ENCODE data around the gene MRAP2. TPM values are rescaled to one million over a fixed set of nuclear protein-coding genes. Genes with fewer than 3 reads are reported as not detected.

MRAP2 gene
- total RNA-seq, 1 donor from 2014 or later, result 0.74 TPM

DNA sequence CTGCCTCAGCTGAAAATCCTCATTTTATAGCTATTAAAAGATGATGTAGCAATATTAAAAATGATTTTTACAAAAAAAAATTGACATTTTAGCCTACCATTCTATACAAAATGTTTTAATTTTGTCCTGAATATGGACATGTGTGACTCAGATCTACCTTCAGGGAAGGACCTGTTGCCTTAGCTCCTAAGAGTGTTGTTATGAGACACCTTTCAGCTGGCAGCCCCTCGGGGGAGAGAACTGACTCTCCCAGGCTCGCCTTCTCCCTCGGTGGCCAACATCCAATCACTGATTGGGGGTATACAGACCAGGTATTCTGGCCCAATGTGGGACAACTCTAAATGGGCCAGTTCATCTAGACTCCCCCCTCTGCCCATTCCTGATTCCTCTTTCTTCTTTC is 32.5 kb upstream of the MRAP2 start:
- H3K4me3 ChIP-seq, result no peak overlapping the region
- DNase-seq (no peak), ATAC-seq (no peak)
- H3K27ac ChIP-seq, result no peak overlapping the region
- intact Hi-C loops (cut with DNase I), result no loop called here
- H3K4me1 ChIP-seq, result no peaks in the 10 kb centered on the region
- no peaks in the 10 kb centered on the region for H3K36me3 ChIP-seq
- no peaks in the 10 kb centered on the region for H3K9me3 ChIP-seq
- TF ChIP-seq, protein P1, sequence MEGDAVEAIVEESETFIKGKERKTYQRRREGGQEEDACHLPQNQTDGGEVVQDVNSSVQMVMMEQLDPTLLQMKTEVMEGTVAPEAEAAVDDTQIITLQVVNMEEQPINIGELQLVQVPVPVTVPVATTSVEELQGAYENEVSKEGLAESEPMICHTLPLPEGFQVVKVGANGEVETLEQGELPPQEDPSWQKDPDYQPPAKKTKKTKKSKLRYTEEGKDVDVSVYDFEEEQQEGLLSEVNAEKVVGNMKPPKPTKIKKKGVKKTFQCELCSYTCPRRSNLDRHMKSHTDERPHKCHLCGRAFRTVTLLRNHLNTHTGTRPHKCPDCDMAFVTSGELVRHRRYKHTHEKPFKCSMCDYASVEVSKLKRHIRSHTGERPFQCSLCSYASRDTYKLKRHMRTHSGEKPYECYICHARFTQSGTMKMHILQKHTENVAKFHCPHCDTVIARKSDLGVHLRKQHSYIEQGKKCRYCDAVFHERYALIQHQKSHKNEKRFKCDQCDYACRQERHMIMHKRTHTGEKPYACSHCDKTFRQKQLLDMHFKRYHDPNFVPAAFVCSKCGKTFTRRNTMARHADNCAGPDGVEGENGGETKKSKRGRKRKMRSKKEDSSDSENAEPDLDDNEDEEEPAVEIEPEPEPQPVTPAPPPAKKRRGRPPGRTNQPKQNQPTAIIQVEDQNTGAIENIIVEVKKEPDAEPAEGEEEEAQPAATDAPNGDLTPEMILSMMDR (IDR thresholded peaks at IDR 0.05), result no peak
- H3K27me3 ChIP-seq (ENCODE audit: low read depth), result no peaks in the 10 kb centered on the region

DNA sequence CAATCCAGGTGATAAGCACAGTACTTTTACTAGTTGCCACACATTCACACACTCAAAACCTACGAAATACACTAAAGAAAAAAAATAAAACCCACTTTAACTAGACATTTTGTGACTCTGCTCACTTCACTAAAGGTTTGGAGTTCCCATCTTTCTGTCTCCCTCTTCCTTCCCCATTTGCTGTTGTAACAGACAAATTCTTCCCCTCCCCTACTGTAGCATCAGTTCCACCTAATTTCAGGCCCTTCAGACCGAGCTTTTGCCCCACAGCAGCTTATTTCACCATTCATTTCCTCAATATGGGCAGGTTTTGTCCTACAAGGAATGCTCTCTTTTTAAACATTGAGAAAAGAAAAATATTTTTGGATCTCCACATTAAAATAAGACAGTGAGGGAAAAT is 31.3 kb upstream of the MRAP2 start:
- ATAC-seq, result no peak
- H3K36me3 ChIP-seq, result no peaks in the 10 kb centered on the region
- TF ChIP-seq, protein P1 (IDR thresholded peaks at IDR 0.05), result no peak

DNA sequence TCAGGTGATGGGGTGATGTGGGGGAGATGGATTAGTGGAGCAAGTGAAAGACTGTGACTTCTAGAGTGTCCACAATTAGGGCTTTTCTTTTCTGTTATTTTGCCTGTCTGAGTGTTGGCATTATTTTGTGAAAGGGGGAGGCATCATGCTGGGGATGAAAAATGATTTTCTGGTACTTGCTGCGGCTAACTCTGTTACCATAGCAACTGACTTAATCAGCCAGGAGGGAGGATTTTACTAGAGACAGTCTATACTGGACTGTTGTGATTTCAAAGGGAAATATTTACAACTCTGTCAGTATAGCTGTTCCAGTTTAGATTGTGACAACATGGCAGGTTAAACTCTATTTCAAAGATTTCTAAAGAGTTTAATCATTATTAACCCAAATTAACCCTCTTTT is 30.4 kb upstream of the MRAP2 start:
- DNase-seq (no peak), ATAC-seq (no peak)
- H3K27me3 ChIP-seq (ENCODE audit: low read depth), result no peaks in the 10 kb centered on the region
- no peaks in the 10 kb centered on the region for H3K4me1 ChIP-seq
- no peaks in the 10 kb centered on the region for H3K36me3 ChIP-seq
- TF ChIP-seq, protein P1 (IDR thresholded peaks at IDR 0.05), result no peak
- H3K4me3 ChIP-seq, result no peak overlapping the region
- intact Hi-C loops (cut with DNase I), result no loop called here
- H3K9me3 ChIP-seq, result no peaks in the 10 kb centered on the region
- H3K27ac ChIP-seq, result no peak overlapping the region

More for the DNA sequence above, 31.3 kb upstream of the MRAP2 start:
- intact Hi-C loops (cut with DNase I), result no loop called here
- Histone ChIP-seq H3K4me1 (no peaks in the 10 kb centered on the region), H3K4me3 (no peak overlapping the region), H3K27me3 (ENCODE audit: low read depth) (no peaks in the 10 kb centered on the region), H3K9me3 (no peaks in the 10 kb centered on the region), H3K27ac (no peak overlapping the region)
- DNase-seq, result no peak

DNA sequence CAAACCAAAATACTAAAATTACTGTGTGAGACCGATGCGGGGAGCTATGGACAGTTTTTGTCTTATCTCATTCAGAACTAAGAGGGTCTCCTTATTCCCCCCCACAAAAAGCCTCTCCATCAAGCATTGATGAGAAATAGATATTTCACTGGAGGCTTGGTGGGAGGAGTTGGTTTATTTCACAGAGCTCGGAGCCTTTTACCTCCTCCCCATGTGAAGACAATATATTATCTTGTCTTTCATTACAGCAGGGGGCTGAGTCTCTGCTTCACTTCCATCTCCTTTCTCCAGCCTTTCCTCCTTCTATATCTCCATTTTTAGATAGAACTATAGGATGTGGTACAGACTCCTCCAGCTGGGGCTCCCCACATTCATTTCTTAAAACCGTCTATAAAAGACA is 29.9 kb upstream of the MRAP2 start:
- H3K27ac ChIP-seq, result no peak overlapping the region
- no peaks in the 10 kb centered on the region for H3K27me3 ChIP-seq (ENCODE audit: low read depth)
- DNase-seq (no peak), ATAC-seq (no peak)
- H3K36me3 ChIP-seq, result no peaks in the 10 kb centered on the region
- no peaks in the 10 kb centered on the region for H3K4me1 ChIP-seq
- intact Hi-C loops (cut with DNase I), result no loop called here
- H3K4me3 ChIP-seq, result no peak overlapping the region
- no peaks in the 10 kb centered on the region for H3K9me3 ChIP-seq
- TF ChIP-seq, protein P1 (IDR thresholded peaks at IDR 0.05), result no peak

DNA sequence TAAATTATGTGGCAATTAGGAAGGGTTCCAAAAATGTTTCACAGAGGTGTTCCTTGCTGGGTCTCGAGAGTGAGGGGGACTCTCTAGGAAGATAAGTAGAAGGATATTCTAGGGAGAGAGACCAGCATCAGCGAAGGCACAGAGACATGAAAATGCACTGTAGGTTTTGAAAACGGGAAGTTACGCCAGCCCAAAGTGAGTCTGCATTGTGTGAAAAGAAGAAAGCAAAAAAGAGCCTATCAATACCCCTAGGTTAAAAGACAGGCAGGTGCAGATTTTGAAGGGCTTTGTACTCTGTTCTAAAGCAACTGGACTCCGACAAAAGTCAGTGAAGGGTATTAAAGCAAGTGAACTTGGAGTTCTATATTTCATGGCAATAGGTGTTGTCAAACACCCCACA is 25.7 kb upstream of the MRAP2 start:
- ATAC-seq (no peak), DNase-seq (no peak)
- Histone ChIP-seq H3K9me3 (no peaks in the 10 kb centered on the region), H3K27me3 (ENCODE audit: low read depth) (no peaks in the 10 kb centered on the region), H3K36me3 (no peaks in the 10 kb centered on the region), H3K27ac (no peak overlapping the region), H3K4me3 (no peak overlapping the region), H3K4me1 (no peaks in the 10 kb centered on the region)
- TF ChIP-seq, protein P1 (IDR thresholded peaks at IDR 0.05), result no peak
- intact Hi-C loops (cut with DNase I), result no loop called here

DNA sequence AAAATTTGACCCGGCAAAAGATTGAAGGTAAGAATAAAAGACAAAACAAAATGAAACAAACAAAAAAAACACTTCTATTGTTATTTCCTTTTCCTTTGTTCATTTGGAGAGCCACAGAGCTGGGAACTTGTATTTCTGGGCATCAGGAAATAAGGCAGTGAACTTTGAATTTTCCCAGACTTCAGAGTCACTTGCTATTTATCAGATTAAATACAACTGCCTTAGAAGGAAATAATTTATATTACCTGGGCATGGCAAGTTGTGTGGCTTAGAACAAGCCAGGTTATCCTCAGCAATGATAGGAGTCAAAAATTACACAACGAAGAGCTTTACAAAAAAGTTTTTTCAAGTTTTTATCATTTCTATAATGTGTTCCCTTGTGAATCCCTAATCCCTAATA is 20.2 kb upstream of the MRAP2 start:
- Histone ChIP-seq H3K27me3 (ENCODE audit: low read depth) (no peaks in the 10 kb centered on the region), H3K4me3 (no peak overlapping the region), H3K4me1 (no peaks in the 10 kb centered on the region), H3K9me3 (no peaks in the 10 kb centered on the region), H3K36me3 (no peaks in the 10 kb centered on the region), H3K27ac (no peak overlapping the region)
- intact Hi-C loops (cut with DNase I), result no loop called here
- no peak for DNase-seq
- TF ChIP-seq, protein P1 (IDR thresholded peaks at IDR 0.05), result no peak
- ATAC-seq, result no peak
